ENCODE measurements around the gene MAP2K1.

DNA sequence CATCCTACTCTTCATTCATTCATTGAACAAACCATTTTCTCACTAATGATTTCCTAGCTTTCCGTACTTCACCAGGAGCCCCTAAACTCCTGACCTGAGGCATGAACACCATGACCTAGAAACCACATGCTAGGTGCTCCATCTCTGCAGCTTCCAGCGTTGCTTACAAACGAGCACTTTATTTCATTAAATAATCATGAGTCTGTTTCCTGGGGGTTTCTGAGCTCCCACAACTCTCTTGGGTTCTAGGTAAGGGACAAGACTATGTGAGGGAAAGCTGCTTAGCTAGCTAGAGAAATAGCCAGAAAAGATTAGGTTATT lies 1.3 kb downstream of the MAP2K1 start:
- no peak for TF ChIP-seq CTCF (IDR thresholded peaks at IDR 0.05 in 2 of 3, conservative IDR thresholded peaks at IDR 0.05 in 1 of 3; ENCODE audit: insufficient read depth in 2 of 3, low read depth in 1 of 3, low read length in 3 of 3)
- TF ChIP-seq SREBF2 (CRISPR knock-in tag; IDR thresholded peaks at IDR 0.05), result no peak
- no peak for TF ChIP-seq CHD2 (IDR thresholded peaks at IDR 0.05; ENCODE audit: low read depth, low read length)
- TF ChIP-seq RAD21 (CRISPR knock-in tag; conservative IDR thresholded peaks at IDR 0.05 in 1 of 2, IDR thresholded peaks at IDR 0.05 in 1 of 2), result no peak
- no peak for TF ChIP-seq PURB (CRISPR knock-in tag; IDR thresholded peaks at IDR 0.05; ENCODE audit: low read depth)
- TF ChIP-seq GATA2 (CRISPR knock-in tag; IDR thresholded peaks at IDR 0.05), result no peak
